ENCODE results near the gene LCK.

LCK gene

DNA sequence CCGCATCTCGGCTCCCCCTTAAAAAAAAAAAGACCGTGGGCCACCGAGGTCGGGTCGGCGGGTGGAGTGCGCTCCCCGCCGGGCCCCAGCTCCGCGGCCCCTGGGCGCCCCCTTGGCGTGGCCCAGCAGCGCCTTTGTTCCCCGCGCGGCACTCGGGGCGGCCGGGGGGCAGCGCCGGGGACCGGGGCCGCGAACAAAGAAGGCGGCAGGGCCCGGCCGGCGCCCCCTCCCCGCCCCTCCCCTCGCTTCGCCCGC lies 84.4 kb downstream of the LCK start:
- no peak for TF ChIP-seq CTCF (IDR thresholded peaks at IDR 0.05; ENCODE audit: insufficient read depth, low read length, missing control alignments)
- ChIA-PET POLR2A (interaction anchor here (0.6 to 2.4 kb wide), 30 partner anchors 8 to 263 kb away, joined by 3 to 38 read pairs (median 5); partner anchors contain the start of genes BSDC1, CCDC28B, FAM229A and HDAC1), CTCF (interaction anchor here (0.6 to 2.8 kb wide), 5 partner anchors 11 to 153 kb away, joined by 3 to 15 read pairs (median 4); partner anchors contain the start of genes EIF3I and TMEM234)
- H3K4me3 ChIP-seq (ENCODE audit: low read depth, low read length) = peak overlapping the region; percentile 77
- no peak for DNase-seq (ENCODE audit: low read depth, low spot score)
